ENCODE measurements around the gene AUH. TPM values are rescaled to one million over a fixed set of nuclear protein-coding genes. Genes with fewer than 3 reads are reported as not detected.

AUH gene
- total RNA-seq, 1 donor from 2014 or later = 9.8 TPM

DNA sequence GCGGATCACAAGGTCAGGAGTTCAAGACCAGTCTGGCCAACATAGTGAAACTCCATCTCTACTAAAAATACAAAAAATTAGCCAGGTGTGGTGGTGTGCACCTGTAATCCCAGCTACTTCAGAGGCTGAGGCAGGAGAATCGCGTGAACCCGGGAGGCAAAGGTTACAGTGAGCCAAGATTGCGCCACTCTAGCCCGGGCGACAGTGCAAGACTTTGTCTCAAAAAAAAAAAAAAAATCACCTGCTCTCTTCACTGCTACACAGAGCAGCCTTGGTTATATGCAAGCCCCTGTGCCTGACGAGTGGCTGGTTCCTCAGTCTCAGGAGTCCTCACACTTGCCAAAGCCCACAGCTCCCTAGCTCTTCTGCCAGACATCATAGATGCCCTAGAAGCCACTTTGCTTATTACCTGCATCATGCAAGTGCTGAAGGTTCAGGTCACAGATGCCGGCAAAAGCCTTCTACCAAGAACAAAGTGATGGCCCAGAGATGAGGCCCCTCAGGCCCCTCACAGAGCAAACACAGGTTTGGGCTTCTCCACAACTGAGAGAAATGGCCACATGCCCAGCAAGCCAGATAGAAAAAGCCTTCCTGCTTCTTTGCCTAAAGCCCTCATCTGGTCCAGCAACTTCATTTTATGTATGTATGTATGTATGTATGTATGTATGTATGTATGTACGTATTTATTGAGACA is 176.4 kb downstream of the AUH start:
- Mint-ChIP-seq H3K27me3 (ENCODE audit: low read depth, unreplicated experiment) (peaks cover 12% of the 10 kb centered on the region), H3K4me1 (ENCODE audit: low read depth, unreplicated experiment) (peaks cover 4% of the 10 kb centered on the region), H3K27ac (ENCODE audit: unreplicated experiment) (no peak overlapping the region), H3K9me3 (ENCODE audit: unreplicated experiment) (peaks cover 3% of the 10 kb centered on the region), H3K36me3 (ENCODE audit: low read depth, unreplicated experiment) (no peaks in the 10 kb centered on the region), H3K4me3 (ENCODE audit: unreplicated experiment) (no peak overlapping the region)
- no peaks in the 10 kb centered on the region for H3K9me3 ChIP-seq (ENCODE audit: insufficient read depth, low read depth, low read length)
- H3K4me3 ChIP-seq (ENCODE audit: insufficient read depth, low read depth, low read length) = no peak overlapping the region
- H3K27ac ChIP-seq (ENCODE audit: low read depth, low read length) = no peak overlapping the region
- peaks cover 15% of the 10 kb centered on the region for H3K4me1 ChIP-seq (ENCODE audit: insufficient read depth, low read length)
- no peaks in the 10 kb centered on the region for H3K36me3 ChIP-seq (ENCODE audit: insufficient read depth, low read length)
- DNase-seq (ENCODE audit: low read depth) (no peak), FAIRE-seq (no peak)
- TF ChIP-seq EZH2 (IDR thresholded peaks at IDR 0.05; ENCODE audit: insufficient read depth, low read length) = no peak
- TF ChIP-seq, protein P1, sequence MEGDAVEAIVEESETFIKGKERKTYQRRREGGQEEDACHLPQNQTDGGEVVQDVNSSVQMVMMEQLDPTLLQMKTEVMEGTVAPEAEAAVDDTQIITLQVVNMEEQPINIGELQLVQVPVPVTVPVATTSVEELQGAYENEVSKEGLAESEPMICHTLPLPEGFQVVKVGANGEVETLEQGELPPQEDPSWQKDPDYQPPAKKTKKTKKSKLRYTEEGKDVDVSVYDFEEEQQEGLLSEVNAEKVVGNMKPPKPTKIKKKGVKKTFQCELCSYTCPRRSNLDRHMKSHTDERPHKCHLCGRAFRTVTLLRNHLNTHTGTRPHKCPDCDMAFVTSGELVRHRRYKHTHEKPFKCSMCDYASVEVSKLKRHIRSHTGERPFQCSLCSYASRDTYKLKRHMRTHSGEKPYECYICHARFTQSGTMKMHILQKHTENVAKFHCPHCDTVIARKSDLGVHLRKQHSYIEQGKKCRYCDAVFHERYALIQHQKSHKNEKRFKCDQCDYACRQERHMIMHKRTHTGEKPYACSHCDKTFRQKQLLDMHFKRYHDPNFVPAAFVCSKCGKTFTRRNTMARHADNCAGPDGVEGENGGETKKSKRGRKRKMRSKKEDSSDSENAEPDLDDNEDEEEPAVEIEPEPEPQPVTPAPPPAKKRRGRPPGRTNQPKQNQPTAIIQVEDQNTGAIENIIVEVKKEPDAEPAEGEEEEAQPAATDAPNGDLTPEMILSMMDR (IDR thresholded peaks at IDR 0.05; ENCODE audit: insufficient read depth, low read depth, low read length) = no peak
- H3K4me2 ChIP-seq (ENCODE audit: low read length) = no peak overlapping the region
- H3K9ac ChIP-seq (ENCODE audit: low read length) = no peak overlapping the region
- H2AFZ ChIP-seq (ENCODE audit: low read depth, low read length) = no peak overlapping the region
- no peaks in the 10 kb centered on the region for H3K79me2 ChIP-seq (ENCODE audit: insufficient read depth, low read length)
- no peaks in the 10 kb centered on the region for H3K27me3 ChIP-seq (ENCODE audit: insufficient read depth, low read length)
- H4K20me1 ChIP-seq (ENCODE audit: insufficient read depth, low read length) = no peaks in the 10 kb centered on the region

DNA sequence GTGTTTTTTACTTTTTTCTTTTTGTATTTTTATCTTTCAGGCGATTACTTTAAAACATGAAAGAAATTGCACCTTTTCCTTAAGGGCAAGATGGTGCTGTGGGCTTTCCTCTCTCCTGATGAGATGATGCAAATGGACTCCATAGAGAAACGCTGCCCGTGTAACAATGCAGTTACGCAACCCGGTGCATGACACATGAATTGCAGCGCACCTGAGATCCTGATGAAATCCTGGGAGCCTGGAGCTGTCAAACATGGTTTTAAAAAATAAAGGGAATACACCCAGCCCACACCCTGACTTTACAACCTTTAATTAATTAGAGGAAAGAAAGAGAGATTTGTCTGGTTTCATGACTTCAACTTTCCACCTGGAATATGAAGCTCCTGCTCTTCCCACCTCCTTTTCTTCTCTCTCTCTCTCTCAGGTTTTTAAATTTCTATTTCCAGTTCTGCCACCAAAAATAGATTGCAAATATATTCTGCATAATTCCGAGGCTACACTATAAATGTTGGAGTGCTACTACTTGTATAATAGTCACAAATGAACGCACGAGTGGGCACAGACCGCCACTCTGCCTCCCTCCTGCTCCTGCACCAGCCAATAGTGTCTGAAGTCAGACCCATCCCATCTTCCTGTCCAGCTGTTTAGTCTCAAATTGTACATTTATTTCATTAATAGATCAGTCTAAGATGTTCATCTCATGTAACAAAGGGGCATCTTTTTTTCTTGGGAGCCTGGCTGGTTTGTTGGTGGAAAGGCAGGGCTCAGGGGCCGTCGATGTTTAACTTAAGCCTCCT is 179.1 kb downstream of the AUH start:
- no peaks in the 10 kb centered on the region for H3K9me3 ChIP-seq (ENCODE audit: insufficient read depth, low read depth, low read length)
- DNase-seq (ENCODE audit: low read depth) (no peak), FAIRE-seq (no peak)
- H3K27ac Mint-ChIP-seq (ENCODE audit: unreplicated experiment) = no peak overlapping the region
- no peak overlapping the region for H3K4me3 ChIP-seq (ENCODE audit: insufficient read depth, low read depth, low read length)
- H4K20me1 ChIP-seq (ENCODE audit: insufficient read depth, low read length) = no peaks in the 10 kb centered on the region
- H3K4me1 ChIP-seq (ENCODE audit: insufficient read depth, low read length) = peaks cover 34% of the 10 kb centered on the region
- H3K4me3 Mint-ChIP-seq (ENCODE audit: unreplicated experiment) = no peak overlapping the region
- peaks cover 10% of the 10 kb centered on the region for H3K27me3 Mint-ChIP-seq (ENCODE audit: low read depth, unreplicated experiment)
- H3K4me1 Mint-ChIP-seq (ENCODE audit: low read depth, unreplicated experiment) = peaks cover 4% of the 10 kb centered on the region
- H3K9ac ChIP-seq (ENCODE audit: low read length) = no peak overlapping the region
- no peaks in the 10 kb centered on the region for H3K36me3 Mint-ChIP-seq (ENCODE audit: low read depth, unreplicated experiment)
- H2AFZ ChIP-seq (ENCODE audit: low read depth, low read length) = no peak overlapping the region
- H3K79me2 ChIP-seq (ENCODE audit: insufficient read depth, low read length) = no peaks in the 10 kb centered on the region
- H3K27me3 ChIP-seq (ENCODE audit: insufficient read depth, low read length) = no peaks in the 10 kb centered on the region
- H3K4me2 ChIP-seq (ENCODE audit: low read length) = no peak overlapping the region
- no peaks in the 10 kb centered on the region for H3K36me3 ChIP-seq (ENCODE audit: insufficient read depth, low read length)
- peaks cover 8% of the 10 kb centered on the region for H3K9me3 Mint-ChIP-seq (ENCODE audit: unreplicated experiment)
- no peak overlapping the region for H3K27ac ChIP-seq (ENCODE audit: low read depth, low read length)
- TF ChIP-seq, protein P1 (IDR thresholded peaks at IDR 0.05; ENCODE audit: insufficient read depth, low read depth, low read length) = no peak
- no peak for TF ChIP-seq EZH2 (IDR thresholded peaks at IDR 0.05; ENCODE audit: insufficient read depth, low read length)
